Measurements from ENCODE around the gene OPCML.

OPCML gene

GRCh38 chr11:132961453-132961852 lies 570.8 kb downstream of the OPCML start:
- DNase-seq (ENCODE audit: extremely low read depth in 1 of 2, low read depth in 1 of 2) = no peak

- no peak for DNase-seq (ENCODE audit: extremely low read depth in 1 of 2, low read depth in 1 of 2)
These were observed 571.8 kb downstream of the OPCML start for GRCh38 chr11:132960273-132961078.

- no peak for DNase-seq (ENCODE audit: extremely low read depth in 1 of 2, low read depth in 1 of 2)
These were observed 572.6 kb downstream of the OPCML start for GRCh38 chr11:132959693-132960092.

GRCh38 chr11:132957881-132958280 lies 574.4 kb downstream of the OPCML start:
- DNase-seq (ENCODE audit: extremely low read depth in 1 of 2, low read depth in 1 of 2) = no peak

- no peak for DNase-seq (ENCODE audit: extremely low read depth in 1 of 2, low read depth in 1 of 2)
These were observed 584.0 kb downstream of the OPCML start for GRCh38 chr11:132948252-132948651.

GRCh38 chr11:132944569-132944944 lies 587.7 kb downstream of the OPCML start:
- no peak for DNase-seq (ENCODE audit: extremely low read depth in 1 of 2, low read depth in 1 of 2)

- DNase-seq (ENCODE audit: extremely low read depth in 1 of 2, low read depth in 1 of 2) = no peak
These were observed 588.4 kb downstream of the OPCML start for GRCh38 chr11:132943706-132944568.

GRCh38 chr11:132943357-132943705 lies 589.0 kb downstream of the OPCML start:
- no peak for DNase-seq (ENCODE audit: extremely low read depth in 1 of 2, low read depth in 1 of 2)

GRCh38 chr11:132942611-132943356 lies 589.5 kb downstream of the OPCML start:
- no peak for DNase-seq (ENCODE audit: extremely low read depth in 1 of 2, low read depth in 1 of 2)

- no peak for DNase-seq (ENCODE audit: extremely low read depth in 1 of 2, low read depth in 1 of 2)
These were observed 590.5 kb downstream of the OPCML start for GRCh38 chr11:132941761-132942160.

GRCh38 chr11:132941024-132941646 lies 591.2 kb downstream of the OPCML start:
- DNase-seq (ENCODE audit: extremely low read depth in 1 of 2, low read depth in 1 of 2) = no peak

GRCh38 chr11:132937016-132937415 lies 595.3 kb downstream of the OPCML start:
- DNase-seq (ENCODE audit: extremely low read depth in 1 of 2, low read depth in 1 of 2) = no peak

- no peak for DNase-seq (ENCODE audit: extremely low read depth in 1 of 2, low read depth in 1 of 2)
These were observed 596.9 kb downstream of the OPCML start for GRCh38 chr11:132935383-132935782.

GRCh38 chr11:132933703-132934102 lies 598.6 kb downstream of the OPCML start:
- DNase-seq (ENCODE audit: extremely low read depth in 1 of 2, low read depth in 1 of 2) = no peak

- no peak for DNase-seq (ENCODE audit: extremely low read depth in 1 of 2, low read depth in 1 of 2)
These were observed 606.4 kb downstream of the OPCML start for GRCh38 chr11:132925825-132926469.

- DNase-seq (ENCODE audit: extremely low read depth in 1 of 2, low read depth in 1 of 2) = no peak
These were observed 610.7 kb downstream of the OPCML start for GRCh38 chr11:132921597-132921996.

GRCh38 chr11:132920451-132921096 lies 611.7 kb downstream of the OPCML start:
- DNase-seq (ENCODE audit: extremely low read depth in 1 of 2, low read depth in 1 of 2) = no peak

GRCh38 chr11:132914600-132914999 lies 617.7 kb downstream of the OPCML start:
- no peak for DNase-seq (ENCODE audit: extremely low read depth in 1 of 2, low read depth in 1 of 2)

- no peak for DNase-seq (ENCODE audit: extremely low read depth in 1 of 2, low read depth in 1 of 2)
These were observed 618.4 kb downstream of the OPCML start for GRCh38 chr11:132913886-132914285.

GRCh38 chr11:132913295-132913694 lies 619.0 kb downstream of the OPCML start:
- DNase-seq (ENCODE audit: extremely low read depth in 1 of 2, low read depth in 1 of 2) = no peak
